WTC11 (cell line): ENCODE measurements around the gene TIMMDC1.

Experiments used
- AFF4 ChIP-seq: sonication (generic); formaldehyde crosslinking; IDR thresholded peaks from 2 replicates; pipeline ENCODE4 v1.8.1; 2023; ENCODE audit warnings: mild to moderate bottlenecking, missing genetic modification reagents, borderline replicate concordance
- CREM ChIP-seq: sonication (generic); formaldehyde crosslinking; IDR thresholded peaks from 2 replicates; pipeline ENCODE4 v1.8.1; 2022; ENCODE audit warnings: mild to moderate bottlenecking, missing genetic modification reagents, moderate library complexity
- CTCF ChIP-seq: fragments of 200-600 bp; IDR thresholded peaks from 2 replicates; pipeline ENCODE4 v1.8.0; 2022; ENCODE audit warnings: antibody characterized with exemption
- ESRRA ChIP-seq: sonication (generic); formaldehyde crosslinking; IDR thresholded peaks from 2 replicates; pipeline ENCODE4 v1.8.1; 2022; ENCODE audit warnings: mild to moderate bottlenecking, missing genetic modification reagents, borderline replicate concordance
- HMGXB4 ChIP-seq: sonication (generic); formaldehyde crosslinking; IDR thresholded peaks from 2 replicates; pipeline ENCODE4 v1.8.1; 2023; ENCODE audit warnings: mild to moderate bottlenecking, moderate library complexity, missing genetic modification reagents
- MAX ChIP-seq: sonication (generic); formaldehyde crosslinking; IDR thresholded peaks from 2 replicates; pipeline ENCODE4 v1.8.0; 2022; ENCODE audit warnings: mild to moderate bottlenecking, missing genetic modification reagents
- MXD4 ChIP-seq: fragments of 250-450 bp; sonication (Bioruptor Pico); IDR thresholded peaks from 2 replicates; pipeline ENCODE4 v1.8.0; 2021; ENCODE audit warnings: mild to moderate bottlenecking, moderate library complexity, borderline replicate concordance
- NR2C2 ChIP-seq: sonication (generic); formaldehyde crosslinking; IDR thresholded peaks from 2 replicates; pipeline ENCODE4 v1.8.0; 2022; ENCODE audit warnings: mild to moderate bottlenecking, missing genetic modification reagents
- PRDM15 ChIP-seq: sonication (generic); formaldehyde crosslinking; IDR thresholded peaks from 2 replicates; pipeline ENCODE4 v1.8.0; 2022; ENCODE audit warnings: missing genetic modification reagents
- SP1 ChIP-seq: sonication (generic); formaldehyde crosslinking; conservative IDR thresholded peaks from 2 replicates; pipeline ENCODE4 v1.8.1; 2022; ENCODE audit warnings: missing genetic modification reagents
- TCF7 ChIP-seq: sonication (generic); formaldehyde crosslinking; IDR thresholded peaks from 2 replicates; pipeline ENCODE4 v1.8.0; 2022; ENCODE audit warnings: mild to moderate bottlenecking, low read depth, missing genetic modification reagents, moderate library complexity
- TP53 ChIP-seq: sonication (generic); formaldehyde crosslinking; IDR thresholded peaks from 2 replicates; pipeline ENCODE4 v1.8.1; 2023; ENCODE audit warnings: mild to moderate bottlenecking, missing genetic modification reagents
- USF2 ChIP-seq: sonication (generic); formaldehyde crosslinking; IDR thresholded peaks from 2 replicates; pipeline ENCODE4 v1.8.1; 2023; ENCODE audit warnings: mild to moderate bottlenecking, missing genetic modification reagents, moderate library complexity
- ZBTB21 ChIP-seq: sonication (generic); formaldehyde crosslinking; IDR thresholded peaks from 2 replicates; pipeline ENCODE4 v1.8.1; 2023; ENCODE audit warnings: mild to moderate bottlenecking, missing genetic modification reagents, borderline replicate concordance

- TF ChIP-seq CTCF (no peak), ZBTB21 (CRISPR knock-in tag) (no peak), USF2 (CRISPR knock-in tag) (no peak), PRDM15 (no peak), SP1 (CRISPR knock-in tag) (no peak), NR2C2 (no peak), HMGXB4 (no peak), TP53 (no peak), MAX (CRISPR knock-in tag) (no peak), ESRRA (CRISPR knock-in tag) (no peak), CREM (no peak), TCF7 (CRISPR knock-in tag) (no peak), AFF4 (CRISPR knock-in tag) (no peak), MXD4 (CRISPR knock-in tag) (no peak)
Observed at GRCh38 chr3:119453822-119454221, 44.5 kb upstream of the TIMMDC1 start.
